ENCODE measurements around the gene GPR161. TPM values are rescaled to one million over a fixed set of nuclear protein-coding genes. Genes with fewer than 3 reads are reported as not detected.

Gene GPR161
- total and polyA plus RNA-seq, 2 experiments from 2014 or later = 7.9 to 11.6 TPM

DNA sequence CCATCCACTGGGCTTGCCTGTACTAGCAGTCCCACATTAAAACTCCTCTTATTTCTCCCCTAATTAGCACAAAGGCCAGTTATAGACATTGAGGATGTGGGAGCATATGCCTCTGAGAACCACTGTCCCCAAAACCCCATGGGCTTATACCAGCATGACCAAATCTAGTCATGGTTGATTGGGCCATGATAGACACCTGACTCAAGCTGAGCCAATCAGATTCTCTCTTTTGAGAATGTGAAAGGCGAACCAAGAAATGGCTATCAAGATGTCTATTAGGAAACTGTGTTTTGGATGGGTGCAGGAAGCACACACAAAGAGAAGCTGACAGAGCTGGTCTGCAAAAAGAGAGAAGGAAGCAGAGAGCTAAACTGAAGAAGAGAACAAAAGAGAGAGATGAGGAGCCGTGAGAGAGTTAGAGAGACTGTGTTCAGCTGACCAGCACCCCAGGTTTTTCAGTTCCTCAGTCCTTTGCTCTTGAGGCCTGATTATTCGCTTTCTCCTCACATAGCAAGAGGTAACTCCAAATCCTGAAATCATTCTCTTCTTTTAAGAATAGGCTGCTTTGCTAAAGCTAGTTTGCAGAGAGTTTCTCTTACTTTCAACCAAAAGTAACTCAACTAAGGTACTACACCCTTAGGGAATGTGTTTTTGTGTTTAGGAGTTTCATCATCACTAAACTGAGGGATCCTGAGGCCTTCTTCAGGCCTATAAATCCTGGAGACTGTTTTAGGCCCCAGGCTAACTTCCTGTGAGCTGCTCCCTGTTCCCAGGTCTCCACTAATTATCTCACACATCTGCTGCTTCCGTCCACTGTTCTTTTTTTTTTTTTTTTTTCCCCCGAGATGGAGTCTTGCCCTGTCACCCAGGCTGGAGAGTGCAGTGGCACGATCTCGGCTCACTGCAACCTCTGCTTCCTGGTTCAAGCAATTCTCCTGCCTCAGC, 34.1 kb upstream of the GPR161 start (continued):
- TF ChIP-seq ZNF114 (CRISPR knock-in tag; IDR thresholded peaks at IDR 0.05) (no peak), ETS1 (IDR thresholded peaks at IDR 0.05) (no peak), CTCF (conservative IDR thresholded peaks at IDR 0.05; ENCODE audit: low read depth in 2 of 2) (no peak), NANOG (IDR thresholded peaks at IDR 0.05; ENCODE audit: borderline replicate concordance) (no peak), JUNB (IDR thresholded peaks at IDR 0.05; ENCODE audit: unreplicated experiment) (no peak), CREB1 (CRISPR knock-in tag; IDR thresholded peaks at IDR 0.05; ENCODE audit: low read depth) (no peak), ZNF331 (CRISPR knock-in tag; IDR thresholded peaks at IDR 0.05; ENCODE audit: low read depth) (no peak)

GRCh38 chr1:168167806-168168205, 31.1 kb upstream of the GPR161 start:
- 0 out of 2 replicates have a peak overlapping the region, but pooled peaks have one; percentile 47 for H2AFZ ChIP-seq
- peaks cover 7% of the 10 kb centered on the region for H3K27me3 Mint-ChIP-seq (ENCODE audit: insufficient read depth, low read depth, poor library complexity)

More at GRCh38 chr1:168167806-168168205, 31.1 kb upstream of the GPR161 start:
- no peak overlapping the region for H3K27ac Mint-ChIP-seq
- Histone ChIP-seq H3K79me2 (replicated peaks; ENCODE audit: insufficient read depth) (no peaks in the 10 kb centered on the region), H3K9me2 (ENCODE audit: insufficient read depth) (0 out of 2 replicates have a peak, but pooled peaks cover 3% of the 10 kb centered on the region), H3F3A (replicated peaks; ENCODE audit: low read depth) (no peaks in the 10 kb centered on the region), H3K36me3 (ENCODE audit: insufficient read depth) (no peaks in the 10 kb centered on the region), H3K27me3 (ENCODE audit: insufficient read depth) (no peaks in the 10 kb centered on the region), H3K4me2 (no peak overlapping the region), H3K4me3 (no peak overlapping the region), H3K4me1 (ENCODE audit: insufficient read depth) (no peaks in the 10 kb centered on the region), H3K27ac (ENCODE audit: low read depth) (no peak overlapping the region), H4K20me1 (replicated peaks; ENCODE audit: insufficient read depth) (no peaks in the 10 kb centered on the region)
- no peaks in the 10 kb centered on the region for H3K9me3 Mint-ChIP-seq
- no peak overlapping the region for H3K4me3 Mint-ChIP-seq
- DNase-seq (ENCODE audit: low spot score) = no peak
- no peaks in the 10 kb centered on the region; the same call in 2 of the 3 replicates for H3K36me3 Mint-ChIP-seq (ENCODE audit: low read depth)
- H3K4me1 Mint-ChIP-seq = no peaks in the 10 kb centered on the region
- TF ChIP-seq EZH2 (IDR thresholded peaks at IDR 0.05; ENCODE audit: low read depth, unreplicated experiment) (no peak), NANOG (IDR thresholded peaks at IDR 0.05; ENCODE audit: borderline replicate concordance) (no peak), POLR2AphosphoS5 (IDR thresholded peaks at IDR 0.05; ENCODE audit: low read depth) (no peak), ZNF331 (CRISPR knock-in tag; IDR thresholded peaks at IDR 0.05; ENCODE audit: low read depth) (no peak), STAT1 (IDR thresholded peaks at IDR 0.05; ENCODE audit: unreplicated experiment) (no peak), ZNF114 (CRISPR knock-in tag; IDR thresholded peaks at IDR 0.05) (no peak), CREB1 (CRISPR knock-in tag; IDR thresholded peaks at IDR 0.05; ENCODE audit: low read depth) (no peak), CTCF (conservative IDR thresholded peaks at IDR 0.05; ENCODE audit: low read depth in 2 of 2) (no peak), JUNB (IDR thresholded peaks at IDR 0.05; ENCODE audit: unreplicated experiment) (no peak), ZNF462 (CRISPR knock-in tag; IDR thresholded peaks at IDR 0.05) (no peak), EZH2phosphoT487 (IDR thresholded peaks at IDR 0.05; ENCODE audit: unreplicated experiment) (no peak)
- no peak for ATAC-seq
